Non-pigmented ciliary epithelial cell (primary cell): ENCODE measurements around the gene KRT14.
"Not testable (repeated sequence)": the region's sequence is repeated elsewhere in the genome, so short reads cannot be mapped to it uniquely, and the experiment has no call there.

ENCODE experiments used
- DNase-seq: peaks from one replicate; pipeline ENCODE4 v3.0.0-alpha.2; 2010; ENCODE audit warnings: low read depth

The KRT14 gene

GRCh38 chr17:41586863-41587495 is at the start of gene KRT14:
Gene KRT14 (minus strand): TSS chr17:41586895. CDS start chr17:41586834, 61 bp downstream.
- DNase-seq: no peak

GRCh38 chr17:41635121-41636097 is 48.7 kb upstream of the KRT14 start:
- no peak for DNase-seq

- no peak for DNase-seq
Measured at GRCh38 chr17:41634639-41635038, 47.9 kb upstream of the KRT14 start.

- no peak for DNase-seq
Measured at GRCh38 chr17:41633556-41634199, 47.0 kb upstream of the KRT14 start.

- DNase-seq: no peak
Measured at GRCh38 chr17:41632482-41633105, 45.9 kb upstream of the KRT14 start.

GRCh38 chr17:41631898-41632285 is 45.2 kb upstream of the KRT14 start:
- no peak for DNase-seq

- no peak for DNase-seq
Measured at GRCh38 chr17:41631025-41631897, 44.6 kb upstream of the KRT14 start.

GRCh38 chr17:41629826-41630670 is 43.4 kb upstream of the KRT14 start:
- no peak for DNase-seq

- no peak for DNase-seq
Measured at GRCh38 chr17:41629316-41629715, 42.6 kb upstream of the KRT14 start.

GRCh38 chr17:41628621-41629255 is 42.0 kb upstream of the KRT14 start:
- not testable (repeated sequence) for DNase-seq

- not testable (repeated sequence) for DNase-seq
Measured at GRCh38 chr17:41628073-41628370, 41.3 kb upstream of the KRT14 start.

- DNase-seq: no peak
Measured at GRCh38 chr17:41627316-41628072, 40.8 kb upstream of the KRT14 start.

- DNase-seq: not testable (repeated sequence)
Measured at GRCh38 chr17:41626914-41627295, 40.2 kb upstream of the KRT14 start.

GRCh38 chr17:41626028-41626913 is 39.6 kb upstream of the KRT14 start:
- DNase-seq: not testable (repeated sequence)

- DNase-seq: no peak
Measured at GRCh38 chr17:41625602-41626001, 38.9 kb upstream of the KRT14 start.

- DNase-seq: no peak
Measured at GRCh38 chr17:41624208-41625101, 37.8 kb upstream of the KRT14 start, which contains the start of gene KRT17. Gene KRT17 (minus strand): TSS chr17:41624575. CDS start chr17:41624509, 66 bp downstream.
